Central memory CD8-positive, alpha-beta T cell (primary cell): Measurements from ENCODE around the gene BCR.

Experiments used
- ATAC-seq: fragments of 150-1000 bp; cut with Tn5 transposase; replicated peaks from 2 replicates; pipeline ENCODE4 v1.10.0; 2022; ENCODE audit warnings: mild to moderate bottlenecking, moderate FRiP score, moderate number of reproducible peaks; ENCODE audit not compliant: poor library complexity, severe bottlenecking; ENCODE audit errors: extremely low read depth
- DNase-seq, 2 donors: peaks; one replicate each; pipeline ENCODE4 v3.0.0; 2021; ENCODE audit warnings: low spot score in 2 of 2
- H3K27ac Mint-ChIP-seq: one replicate; pipeline ENCODE4 v1.8.0; 2022; ENCODE audit warnings: low read depth, mild to moderate bottlenecking, moderate library complexity, mixed read lengths
- H3K27me3 Mint-ChIP-seq: one replicate; pipeline ENCODE4 v1.8.0; 2022; ENCODE audit warnings: mixed read lengths
- H3K36me3 Mint-ChIP-seq: one replicate; pipeline ENCODE4 v1.8.0; 2022; ENCODE audit warnings: mild to moderate bottlenecking, moderate library complexity, mixed read lengths; ENCODE audit not compliant: insufficient read depth
- H3K4me1 Mint-ChIP-seq: one replicate; pipeline ENCODE4 v1.8.0; 2022; ENCODE audit warnings: mixed read lengths
- H3K4me3 Mint-ChIP-seq: one replicate; pipeline ENCODE4 v1.8.0; 2022; ENCODE audit warnings: mild to moderate bottlenecking, moderate library complexity, mixed read lengths
- H3K9me3 Mint-ChIP-seq: one replicate; pipeline ENCODE4 v1.8.0; 2022; ENCODE audit warnings: mixed read lengths

BCR gene

GRCh38 chr22:23168391-23169042, 11.8 kb upstream of the BCR start:
- Mint-ChIP-seq H3K9me3 (no peaks in the 10 kb centered on the region), H3K27ac (peak overlapping the region; percentile 19), H3K36me3 (no peaks in the 10 kb centered on the region), H3K4me1 (no peaks in the 10 kb centered on the region), H3K27me3 (no peaks in the 10 kb centered on the region), H3K4me3 (no peak overlapping the region)
- DNase-seq (no peak), ATAC-seq (no peak)

GRCh38 chr22:23169043-23169406, 11.3 kb upstream of the BCR start:
- no peak for DNase-seq
- H3K27ac Mint-ChIP-seq = peak overlapping the region; percentile 19
- H3K9me3 Mint-ChIP-seq = no peaks in the 10 kb centered on the region
- ATAC-seq = no peak
- H3K4me3 Mint-ChIP-seq = no peak overlapping the region
- H3K36me3 Mint-ChIP-seq = no peaks in the 10 kb centered on the region
- H3K27me3 Mint-ChIP-seq = no peaks in the 10 kb centered on the region
- H3K4me1 Mint-ChIP-seq = peaks cover 5% of the 10 kb centered on the region

GRCh38 chr22:23175817-23176644, 4.3 kb upstream of the BCR start:
- ATAC-seq = no peak
- H3K36me3 Mint-ChIP-seq = peaks cover 18% of the 10 kb centered on the region
- peak overlapping the region; percentile 72 for H3K27ac Mint-ChIP-seq
- H3K4me1 Mint-ChIP-seq = peaks cover 45% of the 10 kb centered on the region
- DNase-seq = peak in 1 of 2 donors; percentile 27
- peak overlapping the region; percentile 60 for H3K4me3 Mint-ChIP-seq
- H3K9me3 Mint-ChIP-seq = no peaks in the 10 kb centered on the region
- H3K27me3 Mint-ChIP-seq = no peaks in the 10 kb centered on the region

- no peaks in the 10 kb centered on the region for H3K9me3 Mint-ChIP-seq
- H3K27me3 Mint-ChIP-seq = no peaks in the 10 kb centered on the region
- peaks cover 20% of the 10 kb centered on the region for H3K36me3 Mint-ChIP-seq
- no peak for DNase-seq
- peaks cover 45% of the 10 kb centered on the region for H3K4me1 Mint-ChIP-seq
- peak overlapping the region; percentile 72 for H3K27ac Mint-ChIP-seq
- H3K4me3 Mint-ChIP-seq = no peak overlapping the region
- ATAC-seq = no peak
These were observed 3.7 kb upstream of the BCR start for GRCh38 chr22:23176645-23177027.

GRCh38 chr22:23177197-23177596, 3.1 kb upstream of the BCR start:
- no peak for DNase-seq
- peak overlapping the region; percentile 72 for H3K27ac Mint-ChIP-seq
- no peaks in the 10 kb centered on the region for H3K9me3 Mint-ChIP-seq
- H3K27me3 Mint-ChIP-seq = no peaks in the 10 kb centered on the region
- H3K36me3 Mint-ChIP-seq = peaks cover 24% of the 10 kb centered on the region
- H3K4me3 Mint-ChIP-seq = no peak overlapping the region
- no peak for ATAC-seq
- H3K4me1 Mint-ChIP-seq = peaks cover 49% of the 10 kb centered on the region

- Mint-ChIP-seq H3K27ac (no peak overlapping the region), H3K4me3 (peak overlapping the region; percentile 88), H3K9me3 (no peaks in the 10 kb centered on the region), H3K36me3 (peaks cover 31% of the 10 kb centered on the region), H3K27me3 (no peaks in the 10 kb centered on the region), H3K4me1 (peaks cover 63% of the 10 kb centered on the region)
- ATAC-seq = no peak
- peak; percentile 30 to 56 for DNase-seq
These were observed 1.6 kb upstream of the BCR start for GRCh38 chr22:23178512-23179254.

GRCh38 chr22:23179381-23180299, 669 bp upstream of the BCR start:
- peaks cover 34% of the 10 kb centered on the region for H3K36me3 Mint-ChIP-seq
- H3K27ac Mint-ChIP-seq = peak overlapping the region; percentile 74
- no peak for DNase-seq
- peaks cover 67% of the 10 kb centered on the region for H3K4me1 Mint-ChIP-seq
- peak overlapping the region; percentile 88 for H3K4me3 Mint-ChIP-seq
- H3K9me3 Mint-ChIP-seq = no peaks in the 10 kb centered on the region
- ATAC-seq = no peak
- H3K27me3 Mint-ChIP-seq = no peaks in the 10 kb centered on the region

GRCh38 chr22:23180893-23181720, 798 bp downstream of the BCR start:
- peaks cover 38% of the 10 kb centered on the region for H3K36me3 Mint-ChIP-seq
- peaks cover 73% of the 10 kb centered on the region for H3K4me1 Mint-ChIP-seq
- H3K4me3 Mint-ChIP-seq = peak overlapping the region; percentile 88
- H3K27ac Mint-ChIP-seq = peak overlapping the region; percentile 96
- ATAC-seq = no peak
- no peak for DNase-seq
- no peaks in the 10 kb centered on the region for H3K9me3 Mint-ChIP-seq
- no peaks in the 10 kb centered on the region for H3K27me3 Mint-ChIP-seq

GRCh38 chr22:23181721-23182308, 1.5 kb downstream of the BCR start:
- peak overlapping the region; percentile 96 for H3K27ac Mint-ChIP-seq
- ATAC-seq (no peak), DNase-seq (no peak)
- peak overlapping the region; percentile 88 for H3K4me3 Mint-ChIP-seq
- H3K36me3 Mint-ChIP-seq = peaks cover 37% of the 10 kb centered on the region
- no peaks in the 10 kb centered on the region for H3K9me3 Mint-ChIP-seq
- no peaks in the 10 kb centered on the region for H3K27me3 Mint-ChIP-seq
- peaks cover 72% of the 10 kb centered on the region for H3K4me1 Mint-ChIP-seq

- DNase-seq = peak in 1 of 2 donors; percentile 44
- peaks cover 69% of the 10 kb centered on the region for H3K4me1 Mint-ChIP-seq
These were observed 2.2 kb downstream of the BCR start for GRCh38 chr22:23182309-23183060.

More at GRCh38 chr22:23182309-23183060, 2.2 kb downstream of the BCR start:
- ATAC-seq = peak; percentile 40
- H3K4me3 Mint-ChIP-seq = peak overlapping the region; percentile 88
- peak overlapping the region; percentile 96 for H3K27ac Mint-ChIP-seq
- H3K27me3 Mint-ChIP-seq = no peaks in the 10 kb centered on the region
- peaks cover 34% of the 10 kb centered on the region for H3K36me3 Mint-ChIP-seq
- H3K9me3 Mint-ChIP-seq = no peaks in the 10 kb centered on the region
